Cardiac muscle cell (in vitro differentiated cells and primary cell): ENCODE measurements around the gene CELF5. TPM values are rescaled to one million over a fixed set of nuclear protein-coding genes. Genes with fewer than 3 reads are reported as not detected.

Source experiments
- DNase-seq, 2 donors: peaks; one replicate each; pipeline versions ENCODE4 v3.0.0 to v3.0.0-alpha.2; 2010 to 2017; ENCODE audit warnings: low read depth in 1 of 2, low spot score in 1 of 2
- H3K27ac ChIP-seq: fragments of 200-600 bp; sonication (generic); 2 replicates; pipeline ENCODE4 v1.5.1; 2016
- H3K27me3 ChIP-seq: fragments of 200-600 bp; sonication (generic); 2 replicates; pipeline ENCODE4 v1.6.0; 2016; ENCODE audit warnings: control low read depth
- H3K36me3 ChIP-seq: fragments of 200-600 bp; sonication (generic); 2 replicates; pipeline ENCODE4 v1.5.1; 2016; ENCODE audit warnings: control low read depth
- H3K4me1 ChIP-seq: fragments of 200-600 bp; sonication (generic); 2 replicates; pipeline ENCODE4 v1.8.1; 2017; ENCODE audit warnings: low read depth, mild to moderate bottlenecking, mixed run types
- H3K4me3 ChIP-seq: fragments of 200-600 bp; sonication (generic); 2 replicates; pipeline ENCODE4 v1.5.1; 2016; ENCODE audit warnings: mild to moderate bottlenecking
- H3K9me3 ChIP-seq: fragments of 200-600 bp; sonication (generic); 2 replicates; pipeline ENCODE4 v1.5.1; 2017; ENCODE audit warnings: low read depth, mild to moderate bottlenecking, control low read depth
- CTCF ChIP-seq: IDR thresholded peaks from 2 replicates; pipeline ENCODE4 v1.5.1; 2012; ENCODE audit warnings: low read depth, mild to moderate bottlenecking, low read length
- polyA plus RNA-seq: library from polyadenylated mRNA; unstranded; fragments of >200 nt; fragmentation: Nextera tagmentation; extraction: Ambion mirVana; gene quantifications from 2 replicates; pipeline ENCODE4 v1.2.1, GENCODE V29; 2016
- total RNA-seq: library from RNA; depleted of rRNA; stranded (reverse); fragments of >200 nt; gene quantifications from 2 replicates; pipeline ENCODE4 v1.2.3, GENCODE V29; 2016

Gene CELF5
- total and polyA plus RNA-seq, 2 experiments from 2014 or later: 4.5 to 8.4 TPM

GRCh38 chr19:3229346-3229743 is 4.9 kb downstream of the CELF5 start:
- peaks cover 66% of the 10 kb centered on the region for H3K27me3 ChIP-seq

GRCh38 chr19:3229888-3230496 is 5.5 kb downstream of the CELF5 start:
- no peak for TF ChIP-seq CTCF

More at GRCh38 chr19:3229346-3229743, 4.9 kb downstream of the CELF5 start:
- DNase-seq: no peak
- Histone ChIP-seq H3K36me3 (no peaks in the 10 kb centered on the region), H3K4me3 (no peak overlapping the region), H3K27ac (no peak overlapping the region), H3K9me3 (no peaks in the 10 kb centered on the region), H3K4me1 (no peaks in the 10 kb centered on the region)
- TF ChIP-seq CTCF: no peak

DNA sequence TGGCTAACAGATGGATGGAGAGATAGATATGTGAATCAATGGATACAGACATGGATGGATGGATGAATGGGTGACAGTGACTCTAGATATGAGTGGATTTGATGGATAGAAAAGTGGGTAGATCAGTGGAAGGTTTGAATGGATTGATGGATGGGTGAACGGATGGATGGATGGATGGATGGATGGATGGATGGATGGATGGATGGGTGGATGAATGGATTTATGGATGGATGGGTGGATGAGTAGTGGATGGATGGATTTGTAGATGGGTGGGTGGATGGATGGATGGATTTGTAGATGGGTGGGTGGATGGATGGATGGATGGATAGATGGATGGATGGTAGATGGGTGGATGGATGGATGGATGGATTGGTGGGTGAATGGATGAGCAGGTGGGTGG is 6.8 kb downstream of the CELF5 start:
- Histone ChIP-seq H3K27me3 (peaks cover 48% of the 10 kb centered on the region), H3K4me1 (no peaks in the 10 kb centered on the region), H3K4me3 (no peak overlapping the region), H3K27ac (no peak overlapping the region), H3K9me3 (no peaks in the 10 kb centered on the region), H3K36me3 (no peaks in the 10 kb centered on the region)
- TF ChIP-seq CTCF: no peak
- no peak for DNase-seq

More at GRCh38 chr19:3229888-3230496, 5.5 kb downstream of the CELF5 start:
- H3K27ac ChIP-seq: no peak overlapping the region
- no peak for DNase-seq
- no peaks in the 10 kb centered on the region for H3K36me3 ChIP-seq
- peaks cover 61% of the 10 kb centered on the region for H3K27me3 ChIP-seq
- H3K4me1 ChIP-seq: no peaks in the 10 kb centered on the region
- no peaks in the 10 kb centered on the region for H3K9me3 ChIP-seq
- no peak overlapping the region for H3K4me3 ChIP-seq

- H3K4me3 ChIP-seq: no peak overlapping the region
- no peaks in the 10 kb centered on the region for H3K4me1 ChIP-seq
- no peak for TF ChIP-seq CTCF
- peaks cover 30% of the 10 kb centered on the region for H3K27me3 ChIP-seq
- H3K36me3 ChIP-seq: no peaks in the 10 kb centered on the region
- no peaks in the 10 kb centered on the region for H3K9me3 ChIP-seq
- no peak for DNase-seq
- H3K27ac ChIP-seq: no peak overlapping the region
Measured at GRCh38 chr19:3233116-3233515, 8.7 kb downstream of the CELF5 start.

DNA sequence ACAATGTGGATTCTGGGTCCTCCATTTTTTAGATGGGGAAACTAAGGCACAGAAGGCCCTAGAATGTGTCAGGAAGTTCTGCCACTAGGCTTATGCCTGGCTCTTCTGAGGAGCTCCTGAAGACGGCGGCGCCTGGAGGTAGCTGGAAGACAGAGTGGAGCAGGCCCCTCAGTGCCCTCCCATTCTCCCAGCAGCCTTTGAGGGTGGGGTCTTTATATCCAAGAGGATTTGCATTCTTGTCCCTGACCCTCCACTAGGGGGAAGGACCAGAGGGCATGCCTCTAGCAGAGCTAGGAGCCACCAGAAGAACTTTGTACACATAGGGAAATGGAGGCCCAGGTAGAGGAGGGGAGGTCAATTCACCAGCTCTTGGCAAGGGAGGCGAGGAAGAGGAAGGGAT is 9.4 kb downstream of the CELF5 start:
- Histone ChIP-seq H3K27me3 (peaks cover 23% of the 10 kb centered on the region), H3K27ac (no peak overlapping the region), H3K4me3 (no peak overlapping the region), H3K4me1 (no peaks in the 10 kb centered on the region), H3K9me3 (no peaks in the 10 kb centered on the region), H3K36me3 (no peaks in the 10 kb centered on the region)
- TF ChIP-seq CTCF: no peak
- DNase-seq: no peak
